Measurements from ENCODE around the gene PSMD7.
A peak's percentile ranks its signal among the peaks of the same experiment; 100 is the strongest.

PSMD7 gene

GRCh38 chr16:74296432-74297144, at the start of gene PSMD7:
PSMD7 (plus strand) TSS chr16:74296814; CDS start chr16:74296915, 101 bp downstream.
- ATAC-seq (peak; percentile 97), DNase-seq (peak; percentile 92)

DNA sequence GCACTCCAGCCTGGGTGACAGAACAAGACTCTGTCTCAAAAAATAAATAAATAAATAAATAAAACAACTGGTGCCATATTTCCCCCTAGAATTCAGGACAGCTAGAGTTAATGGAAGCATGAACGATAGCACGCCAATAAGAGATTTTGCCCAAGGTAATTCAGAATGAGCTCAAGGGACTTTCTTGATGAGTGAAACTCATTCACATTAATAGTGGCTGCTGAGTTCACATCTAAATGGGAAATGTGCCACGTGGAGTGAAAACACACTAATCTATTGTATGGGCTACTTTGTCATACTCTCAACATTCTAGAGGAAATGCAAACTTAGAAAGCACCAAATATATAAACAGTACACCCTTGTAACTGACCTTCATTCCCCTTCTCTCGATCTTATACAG, 47.4 kb upstream of the PSMD7 start:
- no peak for ATAC-seq
- no peak for DNase-seq

DNA sequence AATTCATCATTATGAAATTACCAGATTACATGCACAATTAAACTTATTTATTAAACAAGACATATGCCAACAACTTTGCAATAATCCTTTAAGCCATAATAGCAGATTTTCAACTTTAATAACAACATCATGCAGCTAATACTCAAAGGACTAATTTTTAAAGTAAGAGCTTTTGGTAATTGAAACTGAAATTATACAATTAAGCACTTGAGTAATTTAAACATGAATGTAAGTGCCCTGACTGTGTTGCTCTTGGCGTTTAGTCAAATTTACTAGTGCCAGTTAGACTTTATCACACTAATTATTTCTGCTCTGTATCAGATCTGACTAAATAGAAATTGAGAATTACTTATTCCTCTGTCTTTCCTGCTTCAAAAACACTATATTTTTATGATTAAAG, 46.8 kb upstream of the PSMD7 start:
- DNase-seq (no peak), ATAC-seq (no peak)

GRCh38 chr16:74252329-74252728, 44.3 kb upstream of the PSMD7 start:
- DNase-seq (no peak), ATAC-seq (no peak)

- ATAC-seq, result no peak
Measured at GRCh38 chr16:74253161-74253938, 43.3 kb upstream of the PSMD7 start.

DNA sequence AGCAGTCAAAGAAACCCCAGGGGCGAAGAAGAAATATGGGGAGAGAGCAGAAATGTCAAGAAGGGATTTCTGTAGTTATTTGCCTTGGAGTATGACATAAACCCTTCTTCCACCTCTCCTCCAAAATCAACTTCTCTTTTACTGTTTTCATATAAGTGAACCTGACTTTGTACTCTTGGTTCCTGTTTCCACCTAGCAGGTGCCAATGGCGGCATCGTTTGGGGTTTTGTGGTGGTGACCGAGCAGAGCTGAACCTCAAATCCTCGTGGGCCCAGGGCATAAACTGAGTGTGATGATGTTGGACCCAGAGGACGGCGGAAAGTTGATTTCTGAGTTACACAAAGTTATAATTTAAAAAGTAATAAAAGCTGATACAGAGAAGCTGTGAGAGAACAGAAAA, 39.6 kb upstream of the PSMD7 start:
- ATAC-seq (no peak), DNase-seq (no peak)

More at GRCh38 chr16:74253161-74253938, 43.3 kb upstream of the PSMD7 start:
- no peak for DNase-seq

GRCh38 chr16:74261068-74261467, 35.5 kb upstream of the PSMD7 start:
- DNase-seq (no peak), ATAC-seq (no peak)

GRCh38 chr16:74264811-74265210, 31.8 kb upstream of the PSMD7 start:
- no peak for ATAC-seq

DNA sequence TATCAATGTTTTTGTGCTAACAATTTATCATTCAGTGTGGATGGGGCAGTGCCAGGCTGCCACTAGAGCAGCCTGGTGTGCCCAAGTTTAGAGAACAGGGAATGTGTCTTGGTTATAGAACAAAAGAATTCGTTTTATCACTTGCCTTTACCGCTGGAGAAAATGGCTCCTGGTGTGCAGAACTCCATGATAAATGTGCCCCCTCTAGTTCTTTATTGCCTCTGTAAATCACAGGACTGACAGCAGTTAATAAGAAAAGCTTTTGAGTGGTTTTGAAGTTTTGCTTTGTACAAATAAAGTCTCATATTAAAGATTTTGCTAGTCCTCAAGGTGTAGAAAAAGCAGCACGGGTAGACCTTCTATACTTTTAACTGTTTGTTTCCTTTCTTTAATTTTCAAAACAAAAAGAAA, 28.2 kb upstream of the PSMD7 start:
- DNase-seq, result no peak
- ATAC-seq, result no peak

More at GRCh38 chr16:74264811-74265210, 31.8 kb upstream of the PSMD7 start:
- no peak for DNase-seq

GRCh38 chr16:74271872-74272271, 24.7 kb upstream of the PSMD7 start:
- DNase-seq (no peak), ATAC-seq (no peak)

DNA sequence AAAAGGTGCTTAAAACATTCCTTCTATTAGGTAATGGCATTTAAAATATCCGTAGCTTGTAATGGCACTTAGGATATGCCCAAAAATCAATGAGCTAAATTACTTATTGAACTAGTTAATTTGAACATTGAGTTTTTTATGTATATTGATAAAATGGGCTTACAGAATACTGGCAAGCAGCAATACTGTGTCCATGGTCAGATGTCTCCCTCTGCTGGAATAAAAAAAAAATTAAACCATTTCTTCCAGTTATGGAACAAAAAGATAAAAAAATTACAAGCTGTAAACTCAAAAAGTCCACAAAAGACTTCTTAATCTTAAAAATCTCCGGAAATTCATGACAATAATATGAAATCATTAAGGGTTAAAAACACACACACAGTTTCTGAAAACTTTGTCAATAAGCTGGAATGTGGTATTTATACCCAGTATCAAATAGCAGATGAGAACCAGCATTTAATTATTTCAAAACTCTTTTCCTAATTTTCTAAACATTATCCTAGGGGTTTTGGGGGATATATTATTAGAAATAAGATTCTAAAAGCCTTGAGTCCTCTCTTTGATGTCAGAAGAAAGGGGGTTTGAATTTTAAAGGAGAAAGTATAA, 21.5 kb upstream of the PSMD7 start:
- no peak for ATAC-seq
- DNase-seq, result no peak

DNA sequence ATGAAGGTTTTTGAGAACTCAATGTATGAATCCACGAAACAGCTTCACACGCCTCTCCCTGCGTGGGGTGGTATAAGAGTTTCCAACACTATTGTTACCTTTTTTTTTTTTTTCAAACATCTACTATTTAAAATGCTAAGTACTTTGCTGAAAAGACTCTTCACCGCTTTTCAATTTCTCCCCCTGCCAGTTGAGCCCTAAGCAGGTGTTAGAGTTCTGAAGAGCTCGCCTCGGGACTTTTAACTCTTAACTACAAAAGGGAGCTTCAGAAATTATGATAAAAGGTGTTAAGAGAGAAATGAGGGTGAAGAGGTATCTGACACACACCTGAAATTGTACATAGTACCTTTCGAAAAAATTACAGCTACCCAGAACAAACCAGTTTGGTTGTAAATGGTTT, 20.9 kb upstream of the PSMD7 start:
- DNase-seq (no peak), ATAC-seq (no peak)

- DNase-seq (no peak), ATAC-seq (no peak)
Measured at GRCh38 chr16:74277974-74278373, 18.6 kb upstream of the PSMD7 start.

DNA sequence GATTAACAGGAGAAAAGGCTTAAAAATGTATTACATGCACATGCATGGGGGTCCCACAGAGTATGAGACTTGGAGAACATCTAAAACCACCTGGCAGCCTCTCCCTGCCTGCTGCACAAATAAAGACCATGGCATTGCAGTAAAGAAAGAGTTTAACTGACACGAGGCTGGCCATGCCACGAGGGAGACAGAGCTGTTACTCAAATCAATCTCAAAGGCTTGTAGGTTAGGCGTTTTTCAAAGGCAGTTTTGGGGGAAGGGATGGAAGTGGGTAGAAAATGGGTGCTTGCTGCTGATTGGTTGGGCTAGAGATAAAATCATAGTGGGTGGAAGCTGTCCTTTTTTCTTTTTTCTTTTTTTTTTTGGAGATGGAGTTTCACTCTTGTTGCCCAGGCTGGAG, 17.3 kb upstream of the PSMD7 start:
- DNase-seq, result no peak
- ATAC-seq, result no peak

DNA sequence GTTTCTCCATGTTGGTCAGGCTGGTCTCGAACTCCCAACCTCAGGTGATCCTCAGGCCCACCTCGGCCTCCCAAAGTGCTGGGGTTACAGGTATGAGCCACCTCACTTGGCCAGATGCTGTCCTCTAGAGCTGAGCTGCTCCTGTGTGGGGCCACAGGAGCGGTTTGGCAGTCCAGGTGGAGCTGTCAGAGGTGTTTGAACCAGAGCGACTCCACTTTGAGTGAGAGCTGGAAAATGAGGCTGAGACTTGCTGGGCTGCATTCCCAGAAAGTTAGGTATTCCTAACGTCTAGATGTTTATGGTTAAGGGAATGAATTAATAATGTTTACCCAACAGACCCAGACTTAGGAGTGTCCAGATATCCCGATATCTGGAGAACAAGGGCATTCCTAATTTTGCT, 16.8 kb upstream of the PSMD7 start:
- ATAC-seq (no peak), DNase-seq (no peak)

GRCh38 chr16:74280448-74280847, 16.2 kb upstream of the PSMD7 start:
- no peak for DNase-seq
- ATAC-seq, result no peak

DNA sequence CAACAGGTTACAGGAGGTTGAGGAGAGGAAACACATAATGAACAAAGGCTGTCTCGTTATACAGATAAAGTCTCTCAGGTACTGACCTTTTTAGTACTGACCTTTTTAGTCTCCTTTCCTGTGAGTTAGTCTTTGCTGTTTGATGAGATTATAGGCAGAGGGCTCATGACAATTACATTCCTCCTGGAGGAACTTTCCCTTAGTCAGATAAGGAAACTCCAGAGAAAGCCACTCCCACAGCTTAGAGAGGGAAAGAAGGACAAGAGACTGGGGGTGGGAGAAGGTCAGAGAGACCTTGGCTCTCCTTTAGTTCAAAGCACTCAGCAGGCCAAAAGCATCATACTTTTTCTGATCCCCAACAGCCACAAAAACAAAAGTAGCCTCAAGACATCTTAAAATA, 15.3 kb upstream of the PSMD7 start:
- ATAC-seq (no peak), DNase-seq (no peak)

DNA sequence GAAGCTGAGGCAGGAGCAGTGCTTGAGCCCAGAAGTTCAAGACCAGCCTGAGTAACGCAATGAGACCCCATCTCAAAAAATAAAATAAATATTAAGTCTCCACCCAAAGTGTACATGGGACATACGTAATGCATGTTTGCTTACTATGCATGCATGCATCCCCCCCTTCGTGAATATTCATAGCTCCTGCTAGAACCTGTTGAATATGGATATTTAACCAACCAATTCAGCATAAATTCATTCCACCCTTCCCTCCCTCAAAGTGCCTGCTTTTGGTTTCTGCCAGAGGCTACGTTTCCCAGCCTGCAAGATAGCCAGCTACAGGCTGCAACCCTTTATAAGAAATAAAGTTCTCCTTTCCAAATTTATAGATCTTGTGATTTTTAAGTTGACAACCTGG, 12.9 kb upstream of the PSMD7 start:
- DNase-seq (no peak), ATAC-seq (no peak)

GRCh38 chr16:74288065-74288464, 8.5 kb upstream of the PSMD7 start:
- DNase-seq (no peak), ATAC-seq (no peak)

- ATAC-seq (no peak), DNase-seq (no peak)
Measured at GRCh38 chr16:74290356-74290755, 6.3 kb upstream of the PSMD7 start.

DNA sequence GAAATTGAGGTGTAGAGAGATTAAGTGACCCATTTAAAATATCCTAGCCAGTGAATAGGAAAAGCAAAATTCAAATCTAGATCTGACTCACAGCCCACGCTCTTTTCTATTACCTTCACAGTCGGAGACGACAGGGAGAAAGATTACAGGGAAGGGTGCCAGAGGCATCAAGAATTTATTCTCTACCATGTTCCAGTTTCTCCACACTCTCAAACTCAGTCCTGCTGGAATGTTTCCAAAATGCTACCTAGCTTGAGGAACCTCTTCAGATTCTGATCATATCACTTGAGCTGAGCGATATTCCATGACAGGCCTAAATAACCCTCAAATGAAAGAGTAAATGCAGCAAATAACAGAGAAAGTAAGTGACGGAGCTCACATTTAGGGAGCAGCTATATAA, 5.4 kb upstream of the PSMD7 start:
- ATAC-seq (no peak), DNase-seq (no peak)

GRCh38 chr16:74291577-74292208, 4.9 kb upstream of the PSMD7 start:
- DNase-seq (no peak), ATAC-seq (no peak)

- ATAC-seq, result no peak
Measured at GRCh38 chr16:74296104-74296431, 546 bp upstream of the PSMD7 start.

More at GRCh38 chr16:74296104-74296431, 546 bp upstream of the PSMD7 start:
- peak; percentile 12 for DNase-seq

All from stimulated activated naive CD8-positive, alpha-beta T cell treated with anti-CD3 and anti-CD28 coated beads, Interleukin-15, Interleukin-2, amounts not matched to agents 100 U/mL and 50 U/mL, for 24 hours (primary cell).